IMR-90 (cell line): ENCODE data around the gene LPXN. TPM values are rescaled to one million over a fixed set of nuclear protein-coding genes. Genes with fewer than 3 reads are reported as not detected.

Source experiments
- ATAC-seq: fragments of 200-7000 bp; cut with Tn5 transposase; 2 replicates; pipeline ENCODE4 v1.9.1; 2020; ENCODE audit warnings: low read depth, mild to moderate bottlenecking, moderate library complexity
- BruUV-seq: library from RNA; stranded (reverse); fragments of 400-500 nt; replicated peaks from 2 replicates; lab custom pipeline; 2021; lab: Mats Ljungman, UMichigan
- CTCF ChIA-PET: fragments of 300-600 bp; formaldehyde crosslinking; extraction: SDS; loops from one replicate; lab custom pipeline; 2021; ENCODE audit warnings: antibody characterized with exemption; lab: Yijun Ruan, JAX
- POLR2A ChIA-PET: fragments of 300-600 bp; sonication (Branson Sonifier 250); formaldehyde crosslinking; loops from one replicate; lab custom pipeline; 2022; ENCODE audit warnings: antibody characterized with exemption; ENCODE audit not compliant: unreplicated experiment; lab: Charles Lee
- DNase-seq: peaks from one replicate; pipeline ENCODE4 v3.0.0; 2013
- H2AFZ ChIP-seq: replicated peaks from 2 replicates; pipeline ENCODE3; 2013; ENCODE audit warnings: low read length, mild to moderate bottlenecking; ENCODE audit not compliant: poor library complexity
- H2AK5ac ChIP-seq: 2 replicates; pipeline ENCODE4 v1.6.1; 2013; ENCODE audit warnings: low read depth, low read length, inconsistent platforms
- H2AK9ac ChIP-seq: replicated peaks from 2 replicates; pipeline ENCODE3; 2013; ENCODE audit warnings: mild to moderate bottlenecking, low read depth, low read length, moderate library complexity; ENCODE audit not compliant: poor library complexity
- H2BK120ac ChIP-seq: 2 replicates; pipeline ENCODE4 v1.6.1; 2013; ENCODE audit warnings: low read depth, low read length, inconsistent platforms
- H2BK15ac ChIP-seq: 3 replicates; pipeline ENCODE4 v1.6.1; 2013; ENCODE audit warnings: low read depth, low read length, inconsistent platforms
- H2BK20ac ChIP-seq: 2 replicates; pipeline ENCODE4 v1.6.1; 2013; ENCODE audit warnings: low read depth, mild to moderate bottlenecking, inconsistent platforms, low read length, moderate library complexity
- H2BK5ac ChIP-seq: 2 replicates; pipeline ENCODE4 v1.6.1; 2013; ENCODE audit warnings: mild to moderate bottlenecking, low read depth, low read length, inconsistent platforms; ENCODE audit not compliant: poor library complexity, severe bottlenecking
- H3K14ac ChIP-seq: replicated peaks from 2 replicates; pipeline ENCODE4 v1.6.1; 2013; ENCODE audit warnings: low read depth, low read length, inconsistent platforms
- H3K18ac ChIP-seq: 2 replicates; pipeline ENCODE4 v1.6.1; 2013; ENCODE audit warnings: low read depth, low read length, control low read depth
- H3K23ac ChIP-seq: 2 replicates; pipeline ENCODE4 v1.6.1; 2013; ENCODE audit warnings: low read depth, low read length, inconsistent platforms
- H3K27ac ChIP-seq: 2 replicates; pipeline ENCODE4 v1.5.1; 2013; ENCODE audit warnings: mild to moderate bottlenecking, control low read depth, low read length; ENCODE audit not compliant: insufficient read depth
- H3K27me3 ChIP-seq: 2 replicates; pipeline ENCODE4 v1.6.1; 2013; ENCODE audit warnings: low read length; ENCODE audit not compliant: control insufficient read depth, insufficient read depth
- H3K36me3 ChIP-seq: 2 replicates; pipeline ENCODE4 v1.6.1; 2013; ENCODE audit warnings: low read length, mixed read lengths; ENCODE audit not compliant: control insufficient read depth, insufficient read depth
- H3K4ac ChIP-seq: 2 replicates; pipeline ENCODE4 v1.6.1; 2013; ENCODE audit warnings: low read depth, low read length, inconsistent platforms
- H3K4me1 ChIP-seq: 2 replicates; pipeline ENCODE4 v1.6.1; 2013; ENCODE audit warnings: low read length, mixed read lengths; ENCODE audit not compliant: control insufficient read depth, insufficient read depth
- H3K4me2 ChIP-seq: 2 replicates; pipeline ENCODE4 v1.6.1; 2013; ENCODE audit warnings: low read depth, mild to moderate bottlenecking, control low read depth, low read length, moderate library complexity
- H3K4me3 ChIP-seq: 2 replicates; pipeline ENCODE4 v1.5.1; 2013; ENCODE audit warnings: low read depth, mild to moderate bottlenecking, control low read depth, low read length, moderate library complexity; ENCODE audit not compliant: insufficient read depth
- H3K56ac ChIP-seq: 2 replicates; pipeline ENCODE4 v1.6.1; 2013; ENCODE audit warnings: low read length, inconsistent platforms; ENCODE audit not compliant: insufficient read depth; ENCODE audit errors: extremely low read depth
- H3K79me1 ChIP-seq, 2 experiments: 2 replicates each; pipeline ENCODE4 v1.6.1; 2013; ENCODE audit warnings: low read length in 2 of 2, inconsistent platforms in 1 of 2, low read depth in 1 of 2
- H3K9ac ChIP-seq: 2 replicates; pipeline ENCODE4 v1.6.1; 2013; ENCODE audit warnings: low read depth, low read length, control low read depth
- H3K9me1 ChIP-seq: 2 replicates; pipeline ENCODE4 v1.6.1; 2013; ENCODE audit warnings: low read length, inconsistent platforms; ENCODE audit not compliant: insufficient read depth
- H3K9me3 ChIP-seq: 2 replicates; pipeline ENCODE4 v1.6.1; 2013; ENCODE audit warnings: low read length; ENCODE audit not compliant: control insufficient read depth, insufficient read depth
- H4K20me1 ChIP-seq: 2 replicates; pipeline ENCODE4 v1.6.1; 2013; ENCODE audit warnings: low read length, inconsistent platforms; ENCODE audit not compliant: insufficient read depth
- H4K5ac ChIP-seq: 2 replicates; pipeline ENCODE4 v1.6.1; 2013; ENCODE audit warnings: mild to moderate bottlenecking, low read depth, low read length, control low read depth
- H4K8ac ChIP-seq, 2 experiments: 2 replicates each; pipeline ENCODE4 v1.6.1; 2013; ENCODE audit warnings: low read depth in 2 of 2, low read length in 2 of 2, control low read depth in 1 of 2, inconsistent platforms in 1 of 2
- H4K91ac ChIP-seq: 2 replicates; pipeline ENCODE4 v1.6.1; 2013; ENCODE audit warnings: low read depth, low read length, inconsistent platforms; ENCODE audit not compliant: insufficient read depth
- CEBPB ChIP-seq: IDR thresholded peaks from 2 replicates; pipeline ENCODE4 v1.6.1; 2012; ENCODE audit warnings: low read depth, low read length, improper control_type of control experiment
- FOS ChIP-seq: fragments of 150-350 bp; IDR thresholded peaks from 2 replicates; pipeline ENCODE4 v1.6.1; 2016; ENCODE audit warnings: low read depth, low read length
- MXI1 ChIP-seq: IDR thresholded peaks from 2 replicates; pipeline ENCODE4 v1.6.1; 2012; ENCODE audit warnings: low read depth, mild to moderate bottlenecking, low read length, moderate library complexity, borderline replicate concordance
- WGBS, 2 experiments: methylation state at CpG; one replicate each; pipeline versions ENCODE4 v1.1.5 to v1.1.7; 2013; ENCODE audit warnings: missing lambda C conversion rate in 2 of 2; ENCODE audit not compliant: insufficient read length in 1 of 2; ENCODE audit errors: extremely low coverage in 2 of 2; 5-methylcytosine and 5-hydroxymethylcytosine counted together
- dilution Hi-C: fragments of 300-500 bp; cut with HindIII; formaldehyde crosslinking; loops from one replicate; pipeline ENCODE4 v1.14.3; 2018; ENCODE audit warnings: low sequenced_read_pairs; ENCODE audit not compliant: unreplicated experiment
- in situ Hi-C: fragments of 300-500 bp; cut with MboI; formaldehyde crosslinking; loops from 3 replicates; pipeline ENCODE4 v1.14.3; 2019; ENCODE audit warnings: low sequenced_read_pairs, inconsistent platforms, mixed read lengths
- intact Hi-C: fragments of 100-400 bp; cut with micrococcal nuclease; formaldehyde crosslinking; loops from 2 replicates; pipeline ENCODE4 v1.10.0; 2022
- polyA plus RNA-seq, 3 experiments: library from polyadenylated mRNA; depleted of rRNA; stranded (reverse); fragments of >200 nt; gene quantifications; 2 replicates each; pipeline ENCODE4 v1.2.3, GENCODE V29; 2012; ENCODE audit warnings: low replicate concordance in 1 of 3
- total RNA-seq: library from RNA; depleted of rRNA; stranded (reverse); fragments of >200 nt; gene quantifications from 2 replicates; pipeline ENCODE4 v1.2.3, GENCODE V29; 2012

LPXN gene
- total and polyA plus RNA-seq, 2 of the 4 experiments (the other 2 are of a cell fraction) = 13.4 to 15.7 TPM

DNA sequence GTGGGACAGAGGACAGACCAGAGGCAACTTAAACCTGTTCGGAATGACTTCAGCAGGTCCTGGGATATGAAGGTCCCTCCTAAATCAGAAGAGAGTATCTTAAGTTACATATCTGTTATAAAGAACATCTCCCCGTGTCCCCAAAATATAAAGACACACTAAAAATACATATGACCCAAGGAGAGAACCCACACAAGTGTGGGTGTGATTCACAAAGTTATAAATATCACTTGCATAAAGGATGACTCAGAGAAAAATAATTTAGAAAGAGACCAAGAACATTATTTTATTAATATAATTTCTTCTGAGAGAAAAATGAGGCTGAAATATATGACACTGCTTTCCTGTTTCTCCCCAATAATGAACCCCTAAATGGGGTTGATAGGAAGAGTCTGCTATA is 82.0 kb downstream of the LPXN start:
- peak overlapping the region; percentile 99 for H4K5ac ChIP-seq
- H3K4me2 ChIP-seq = peak overlapping the region; percentile 72; the same call in 1 of the 2 replicates
- peak overlapping the region; percentile 18; the same call in 1 of the 2 replicates for H3K14ac ChIP-seq
- H2AK9ac ChIP-seq = no peak overlapping the region
- H3K36me3 ChIP-seq = no peaks in the 10 kb centered on the region
- dilution Hi-C loops = no loop called here
- no peaks in the 10 kb centered on the region; the same call in 1 of the 2 replicates for H3K9me1 ChIP-seq
- H4K91ac ChIP-seq = peak overlapping the region; percentile 84
- no peaks in the 10 kb centered on the region for H3K27me3 ChIP-seq
- no CpG with 5 or more reads among the region's 2 CpGs for WGBS, 2 experiments
- H2BK20ac ChIP-seq = peak overlapping the region; percentile 74
- peaks cover 14% of the 10 kb centered on the region; the same call in 1 of the 2 replicates for H3K4me1 ChIP-seq
- TF ChIP-seq CEBPB = no peak
- TF ChIP-seq MXI1 = no peak
- TF ChIP-seq FOS = peak; percentile 21; the same call in 1 of the 2 replicates
- H2BK5ac ChIP-seq = peak overlapping the region; percentile 64
- intact Hi-C loops = loop anchor here (1.0 to 10.0 kb wide), 2 partner anchors 99 to 179 kb away; no protein-coding TSS in a partner anchor
- peak; percentile 48 for DNase-seq
- H2AFZ ChIP-seq = no peak overlapping the region
- no peaks in the 10 kb centered on the region for H4K20me1 ChIP-seq
- peak overlapping the region; percentile 99; the same call in 1 of the 2 replicates for H3K18ac ChIP-seq
- ChIA-PET CTCF (no interaction called here), POLR2A (no interaction called here)
- no TSS peak for BruUV-seq
- in situ Hi-C loops = no loop called here
- no peak overlapping the region for H3K23ac ChIP-seq
- no peak overlapping the region for H3K4me3 ChIP-seq
- H3K9ac ChIP-seq = 0 out of 2 replicates have a peak overlapping the region, but pooled peaks have one; percentile 29
- peak overlapping the region; percentile 59; the same call in 1 of the 2 replicates for H3K27ac ChIP-seq
- ATAC-seq = no peak
- H3K79me1 ChIP-seq = no peaks in the 10 kb centered on the region
- H2BK120ac ChIP-seq = peak overlapping the region; percentile 82
- no peak overlapping the region for H3K56ac ChIP-seq
- H3K9me3 ChIP-seq = no peaks in the 10 kb centered on the region
- peak overlapping the region; percentile 42; the same call in 1 of the 2 replicates for H3K4ac ChIP-seq
- H2BK15ac ChIP-seq = no peak overlapping the region
- no peak overlapping the region for H2AK5ac ChIP-seq
- H4K8ac ChIP-seq = peak overlapping the region in 1 of 2 experiments; percentile 37; a peak in 2 of 4 replicates
